ENCODE results near the gene HIPK3. TPM values are rescaled to one million over a fixed set of nuclear protein-coding genes. Genes with fewer than 3 reads are reported as not detected.

HIPK3 gene
- total and polyA plus RNA-seq, 9 of the 15 experiments (the other 6 are each of a cell fraction or from before 2014, with no cell fraction given): 2.3 to 19.6 (median 7.5) TPM

DNA sequence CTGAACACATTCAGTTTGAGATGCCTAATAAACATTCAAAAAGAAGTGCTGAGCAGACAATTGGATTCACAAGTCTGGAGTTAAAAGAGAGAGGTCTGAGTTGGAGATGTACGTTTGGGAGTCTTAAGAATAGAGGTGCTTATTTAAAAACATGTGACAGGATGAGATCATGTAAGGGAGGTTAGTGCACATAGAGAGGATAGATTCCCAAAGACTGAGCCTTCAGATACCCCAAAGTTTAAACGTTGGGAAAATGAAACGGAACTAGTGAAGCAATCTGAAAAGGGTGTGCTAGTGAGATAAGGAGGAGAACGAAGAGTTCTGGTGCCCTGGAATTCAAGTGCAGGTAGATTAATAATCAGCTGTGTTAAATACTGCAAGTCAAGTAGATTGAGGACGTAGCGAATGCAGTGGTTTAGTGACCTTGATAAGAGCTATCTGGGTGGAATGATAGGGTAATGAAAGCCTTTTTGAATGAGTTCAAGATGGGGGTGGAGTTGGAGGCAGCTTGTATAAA, 63.7 kb downstream of the HIPK3 start (continued):
- TF ChIP-seq STAG1 (CRISPR knock-in tag; IDR thresholded peaks at IDR 0.05; ENCODE audit: borderline replicate concordance) (no peak), JUN (IDR thresholded peaks at IDR 0.05; ENCODE audit: borderline replicate concordance, low read depth, low read length) (0 out of 2 replicates have a peak, but pooled peaks have one; percentile 14), JUN (CRISPR knock-in tag; IDR thresholded peaks at IDR 0.05; ENCODE audit: borderline replicate concordance) (no peak), HDGF (IDR thresholded peaks at IDR 0.05) (no peak), NCOA2 (IDR thresholded peaks at IDR 0.05; ENCODE audit: partially characterized antibody in 2 of 2) (no peak), KDM4B (IDR thresholded peaks at IDR 0.05; ENCODE audit: borderline replicate concordance in 2 of 2, low read depth in 1 of 2) (no peak), KLF1 (tag; IDR thresholded peaks at IDR 0.05) (no peak), PURB (CRISPR knock-in tag; IDR thresholded peaks at IDR 0.05; ENCODE audit: low read depth) (no peak), STAT5A (IDR thresholded peaks at IDR 0.05; ENCODE audit: borderline replicate concordance, low read length) (peak; percentile 52; the same call in 1 of the 2 replicates), NR2C2 (CRISPR knock-in tag; IDR thresholded peaks at IDR 0.05) (no peak), NR2C2 (tag; IDR thresholded peaks at IDR 0.05) (no peak), KAT2B (IDR thresholded peaks at IDR 0.05; ENCODE audit: low read depth, low read length) (no peak), CBX3 (IDR thresholded peaks at IDR 0.05; ENCODE audit: borderline replicate concordance in 1 of 2, low read length in 2 of 2) (no peak), MEIS2 (IDR thresholded peaks at IDR 0.05; ENCODE audit: partially characterized antibody) (peak; percentile 42), EGR1 (conservative IDR thresholded peaks at IDR 0.05) (no peak), TSC22D4 (tag; IDR thresholded peaks at IDR 0.05) (no peak)
- TF ChIP-seq, protein P1, sequence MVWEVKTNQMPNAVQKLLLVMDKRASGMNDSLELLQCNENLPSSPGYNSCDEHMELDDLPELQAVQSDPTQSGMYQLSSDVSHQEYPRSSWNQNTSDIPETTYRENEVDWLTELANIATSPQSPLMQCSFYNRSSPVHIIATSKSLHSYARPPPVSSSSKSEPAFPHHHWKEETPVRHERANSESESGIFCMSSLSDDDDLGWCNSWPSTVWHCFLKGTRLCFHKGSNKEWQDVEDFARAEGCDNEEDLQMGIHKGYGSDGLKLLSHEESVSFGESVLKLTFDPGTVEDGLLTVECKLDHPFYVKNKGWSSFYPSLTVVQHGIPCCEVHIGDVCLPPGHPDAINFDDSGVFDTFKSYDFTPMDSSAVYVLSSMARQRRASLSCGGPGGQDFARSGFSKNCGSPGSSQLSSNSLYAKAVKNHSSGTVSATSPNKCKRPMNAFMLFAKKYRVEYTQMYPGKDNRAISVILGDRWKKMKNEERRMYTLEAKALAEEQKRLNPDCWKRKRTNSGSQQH (CRISPR knock-in tag; IDR thresholded peaks at IDR 0.05): no peak
- TF ChIP-seq, protein P2, sequence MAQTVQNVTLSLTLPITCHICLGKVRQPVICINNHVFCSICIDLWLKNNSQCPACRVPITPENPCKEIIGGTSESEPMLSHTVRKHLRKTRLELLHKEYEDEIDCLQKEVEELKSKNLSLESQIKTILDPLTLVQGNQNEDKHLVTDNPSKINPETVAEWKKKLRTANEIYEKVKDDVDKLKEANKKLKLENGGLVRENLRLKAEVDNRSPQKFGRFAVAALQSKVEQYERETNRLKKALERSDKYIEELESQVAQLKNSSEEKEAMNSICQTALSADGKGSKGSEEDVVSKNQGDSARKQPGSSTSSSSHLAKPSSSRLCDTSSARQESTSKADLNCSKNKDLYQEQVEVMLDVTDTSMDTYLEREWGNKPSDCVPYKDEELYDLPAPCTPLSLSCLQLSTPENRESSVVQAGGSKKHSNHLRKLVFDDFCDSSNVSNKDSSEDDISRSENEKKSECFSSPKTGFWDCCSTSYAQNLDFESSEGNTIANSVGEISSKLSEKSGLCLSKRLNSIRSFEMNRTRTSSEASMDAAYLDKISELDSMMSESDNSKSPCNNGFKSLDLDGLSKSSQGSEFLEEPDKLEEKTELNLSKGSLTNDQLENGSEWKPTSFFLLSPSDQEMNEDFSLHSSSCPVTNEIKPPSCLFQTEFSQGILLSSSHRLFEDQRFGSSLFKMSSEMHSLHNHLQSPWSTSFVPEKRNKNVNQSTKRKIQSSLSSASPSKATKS (CRISPR knock-in tag; IDR thresholded peaks at IDR 0.05): no peak
- TF ChIP-seq, protein P3, sequence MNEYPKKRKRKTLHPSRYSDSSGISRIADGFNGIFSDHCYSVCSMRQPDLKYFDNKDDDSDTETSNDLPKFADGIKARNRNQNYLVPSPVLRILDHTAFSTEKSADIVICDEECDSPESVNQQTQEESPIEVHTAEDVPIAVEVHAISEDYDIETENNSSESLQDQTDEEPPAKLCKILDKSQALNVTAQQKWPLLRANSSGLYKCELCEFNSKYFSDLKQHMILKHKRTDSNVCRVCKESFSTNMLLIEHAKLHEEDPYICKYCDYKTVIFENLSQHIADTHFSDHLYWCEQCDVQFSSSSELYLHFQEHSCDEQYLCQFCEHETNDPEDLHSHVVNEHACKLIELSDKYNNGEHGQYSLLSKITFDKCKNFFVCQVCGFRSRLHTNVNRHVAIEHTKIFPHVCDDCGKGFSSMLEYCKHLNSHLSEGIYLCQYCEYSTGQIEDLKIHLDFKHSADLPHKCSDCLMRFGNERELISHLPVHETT (CRISPR knock-in tag; conservative IDR thresholded peaks at IDR 0.05 in 1 of 2, IDR thresholded peaks at IDR 0.05 in 1 of 2): no peak
- TF ChIP-seq, protein P4, sequence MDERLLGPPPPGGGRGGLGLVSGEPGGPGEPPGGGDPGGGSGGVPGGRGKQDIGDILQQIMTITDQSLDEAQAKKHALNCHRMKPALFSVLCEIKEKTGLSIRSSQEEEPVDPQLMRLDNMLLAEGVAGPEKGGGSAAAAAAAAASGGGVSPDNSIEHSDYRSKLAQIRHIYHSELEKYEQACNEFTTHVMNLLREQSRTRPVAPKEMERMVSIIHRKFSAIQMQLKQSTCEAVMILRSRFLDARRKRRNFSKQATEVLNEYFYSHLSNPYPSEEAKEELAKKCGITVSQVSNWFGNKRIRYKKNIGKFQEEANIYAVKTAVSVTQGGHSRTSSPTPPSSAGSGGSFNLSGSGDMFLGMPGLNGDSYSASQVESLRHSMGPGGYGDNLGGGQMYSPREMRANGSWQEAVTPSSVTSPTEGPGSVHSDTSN (CRISPR knock-in tag; IDR thresholded peaks at IDR 0.05; ENCODE audit: low read depth): no peak
- TF ChIP-seq, protein P4 (tag; conservative IDR thresholded peaks at IDR 0.05; ENCODE audit: low read depth): no peak
